Neural progenitor cell (in vitro differentiated cells): Measurements from ENCODE around the gene MACROD1.

Experiments
- EZH2 ChIP-seq: fragments of 200-600 bp; sonication (generic); IDR thresholded peaks from 2 replicates; pipeline ENCODE4 v1.6.1; 2017; ENCODE audit warnings: antibody characterized with exemption, mild to moderate bottlenecking, moderate library complexity
- EZH2phosphoT487 ChIP-seq: fragments of 200-600 bp; sonication (generic); IDR thresholded peaks from 2 replicates; pipeline ENCODE4 v1.6.1; 2017; ENCODE audit warnings: antibody characterized with exemption

DNA sequence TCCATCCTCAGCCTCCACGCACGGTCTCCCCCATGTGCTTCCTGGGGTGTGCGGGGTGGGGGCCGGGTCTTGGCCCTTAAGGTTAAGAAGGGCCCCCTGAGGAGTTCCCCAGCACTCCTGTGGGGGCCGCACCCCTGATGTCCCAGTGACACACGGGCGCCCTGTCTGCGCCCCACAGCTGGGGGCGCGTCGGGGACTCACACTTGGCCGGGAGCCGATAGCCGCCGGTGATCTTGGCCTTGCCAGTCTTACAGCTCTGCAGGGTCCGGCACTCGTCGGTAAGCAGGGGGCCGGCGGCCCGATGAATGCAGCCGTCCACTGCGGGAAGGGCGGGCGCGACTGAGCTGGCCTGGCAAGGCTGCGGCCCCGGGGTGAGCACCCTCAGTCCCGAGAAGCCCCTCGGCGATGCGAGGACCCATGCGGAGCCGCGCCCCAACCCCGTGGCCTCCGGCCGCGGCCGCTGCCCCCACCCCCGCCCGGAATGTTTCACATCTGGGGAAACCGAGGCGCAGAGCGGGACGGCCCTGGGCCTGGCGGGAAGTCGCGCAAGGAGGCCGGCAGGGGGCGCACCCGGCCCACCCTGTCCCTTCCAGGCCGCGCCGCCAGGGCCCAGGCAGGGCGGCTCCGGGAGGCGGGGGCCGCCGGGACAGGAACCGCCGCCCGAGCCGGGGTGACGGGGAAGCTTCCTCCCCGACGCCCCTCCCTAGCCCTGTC is 165.7 kb downstream of the MACROD1 start:
- TF ChIP-seq EZH2phosphoT487 (no peak), EZH2 (no peak)
